Keratinocyte (primary cell): Measurements from ENCODE around the gene MYOD1.

ENCODE experiments used
- EZH2 ChIP-seq: IDR thresholded peaks from one replicate; pipeline ENCODE4 v1.6.1; 2012; ENCODE audit warnings: inconsistent platforms, mild to moderate bottlenecking, low read length, moderate library complexity
- TF ChIP-seq, protein P1 (sequence below), 3 experiments: IDR thresholded peaks in 1 of 3; conservative IDR thresholded peaks in 1 of 3; optimal IDR thresholded peaks in 1 of 3; 2 replicates in 2 of 3; 3 replicates in 1 of 3; pipeline versions ENCODE3 to v1.5.1; 2011; ENCODE audit warnings: low read length in 3 of 3, mild to moderate bottlenecking in 3 of 3, moderate library complexity in 2 of 3, control low read depth in 1 of 3, inconsistent platforms in 1 of 3; ENCODE audit not compliant: insufficient read depth in 2 of 3; ENCODE audit errors: extremely low read depth in 1 of 3

- TF ChIP-seq, protein P1, sequence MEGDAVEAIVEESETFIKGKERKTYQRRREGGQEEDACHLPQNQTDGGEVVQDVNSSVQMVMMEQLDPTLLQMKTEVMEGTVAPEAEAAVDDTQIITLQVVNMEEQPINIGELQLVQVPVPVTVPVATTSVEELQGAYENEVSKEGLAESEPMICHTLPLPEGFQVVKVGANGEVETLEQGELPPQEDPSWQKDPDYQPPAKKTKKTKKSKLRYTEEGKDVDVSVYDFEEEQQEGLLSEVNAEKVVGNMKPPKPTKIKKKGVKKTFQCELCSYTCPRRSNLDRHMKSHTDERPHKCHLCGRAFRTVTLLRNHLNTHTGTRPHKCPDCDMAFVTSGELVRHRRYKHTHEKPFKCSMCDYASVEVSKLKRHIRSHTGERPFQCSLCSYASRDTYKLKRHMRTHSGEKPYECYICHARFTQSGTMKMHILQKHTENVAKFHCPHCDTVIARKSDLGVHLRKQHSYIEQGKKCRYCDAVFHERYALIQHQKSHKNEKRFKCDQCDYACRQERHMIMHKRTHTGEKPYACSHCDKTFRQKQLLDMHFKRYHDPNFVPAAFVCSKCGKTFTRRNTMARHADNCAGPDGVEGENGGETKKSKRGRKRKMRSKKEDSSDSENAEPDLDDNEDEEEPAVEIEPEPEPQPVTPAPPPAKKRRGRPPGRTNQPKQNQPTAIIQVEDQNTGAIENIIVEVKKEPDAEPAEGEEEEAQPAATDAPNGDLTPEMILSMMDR (optimal IDR thresholded peaks at IDR 0.05 in 1 of 3, IDR thresholded peaks at IDR 0.05 in 1 of 3, conservative IDR thresholded peaks at IDR 0.05 in 1 of 3; ENCODE audit: extremely low read depth in 1 of 3, insufficient read depth in 2 of 3, low read length in 3 of 3), result no peak
- TF ChIP-seq EZH2, result no peak
Measured at GRCh38 chr11:17753153-17753552, 33.8 kb downstream of the MYOD1 start.
